Measurements from ENCODE around the gene ALK.

The ALK gene

GRCh38 chr2:29676886-29677453, 244.4 kb downstream of the ALK start:
- no peak for TF ChIP-seq FOXP2 (optimal IDR thresholded peaks at IDR 0.05; ENCODE audit: borderline replicate concordance, extremely low read depth, extremely low read length, insufficient read depth)
- TF ChIP-seq REST (IDR thresholded peaks at IDR 0.05; ENCODE audit: insufficient read depth in 1 of 2, low read depth in 2 of 2, low read length in 2 of 2), result no peak
- no peak for TF ChIP-seq SIN3A (IDR thresholded peaks at IDR 0.05; ENCODE audit: borderline replicate concordance, insufficient read depth, low read length)
- TF ChIP-seq TAF1 (IDR thresholded peaks at IDR 0.05; ENCODE audit: borderline replicate concordance, insufficient read depth, low read length), result no peak
- no peak for TF ChIP-seq POLR2AphosphoS5 (IDR thresholded peaks at IDR 0.05; ENCODE audit: low read depth, low read length)

- no peak for TF ChIP-seq TAF1 (IDR thresholded peaks at IDR 0.05; ENCODE audit: borderline replicate concordance, insufficient read depth, low read length)
- TF ChIP-seq REST (IDR thresholded peaks at IDR 0.05; ENCODE audit: insufficient read depth in 1 of 2, low read depth in 2 of 2, low read length in 2 of 2), result no peak
- no peak for TF ChIP-seq POLR2AphosphoS5 (IDR thresholded peaks at IDR 0.05; ENCODE audit: low read depth, low read length)
- TF ChIP-seq FOXP2 (optimal IDR thresholded peaks at IDR 0.05; ENCODE audit: borderline replicate concordance, extremely low read depth, extremely low read length, insufficient read depth), result no peak
- no peak for TF ChIP-seq SIN3A (IDR thresholded peaks at IDR 0.05; ENCODE audit: borderline replicate concordance, insufficient read depth, low read length)
Measured at GRCh38 chr2:29664578-29664977, 256.8 kb downstream of the ALK start.

GRCh38 chr2:29663268-29663667, 258.1 kb downstream of the ALK start:
- TF ChIP-seq POLR2AphosphoS5 (IDR thresholded peaks at IDR 0.05; ENCODE audit: low read depth, low read length), result no peak
- no peak for TF ChIP-seq TAF1 (IDR thresholded peaks at IDR 0.05; ENCODE audit: borderline replicate concordance, insufficient read depth, low read length)
- no peak for TF ChIP-seq REST (IDR thresholded peaks at IDR 0.05; ENCODE audit: insufficient read depth in 1 of 2, low read depth in 2 of 2, low read length in 2 of 2)
- TF ChIP-seq FOXP2 (optimal IDR thresholded peaks at IDR 0.05; ENCODE audit: borderline replicate concordance, extremely low read depth, extremely low read length, insufficient read depth), result no peak
- TF ChIP-seq SIN3A (IDR thresholded peaks at IDR 0.05; ENCODE audit: borderline replicate concordance, insufficient read depth, low read length), result no peak

- TF ChIP-seq FOXP2 (optimal IDR thresholded peaks at IDR 0.05; ENCODE audit: borderline replicate concordance, extremely low read depth, extremely low read length, insufficient read depth), result no peak
- no peak for TF ChIP-seq SIN3A (IDR thresholded peaks at IDR 0.05; ENCODE audit: borderline replicate concordance, insufficient read depth, low read length)
- no peak for TF ChIP-seq REST (IDR thresholded peaks at IDR 0.05; ENCODE audit: insufficient read depth in 1 of 2, low read depth in 2 of 2, low read length in 2 of 2)
- TF ChIP-seq TAF1 (IDR thresholded peaks at IDR 0.05; ENCODE audit: borderline replicate concordance, insufficient read depth, low read length), result no peak
- no peak for TF ChIP-seq POLR2AphosphoS5 (IDR thresholded peaks at IDR 0.05; ENCODE audit: low read depth, low read length)
Measured at GRCh38 chr2:29662861-29663260, 258.5 kb downstream of the ALK start.
